ENCODE data around the gene DOCK6.
A peak's percentile ranks its signal among the peaks of the same experiment; 100 is the strongest.

DOCK6 gene

GRCh38 chr19:11264452-11265176 is 2.3 kb upstream of the DOCK6 start:
- no peak overlapping the region for H3K4me3 ChIP-seq (ENCODE audit: low read depth, low read length)
- TF ChIP-seq, protein P1, sequence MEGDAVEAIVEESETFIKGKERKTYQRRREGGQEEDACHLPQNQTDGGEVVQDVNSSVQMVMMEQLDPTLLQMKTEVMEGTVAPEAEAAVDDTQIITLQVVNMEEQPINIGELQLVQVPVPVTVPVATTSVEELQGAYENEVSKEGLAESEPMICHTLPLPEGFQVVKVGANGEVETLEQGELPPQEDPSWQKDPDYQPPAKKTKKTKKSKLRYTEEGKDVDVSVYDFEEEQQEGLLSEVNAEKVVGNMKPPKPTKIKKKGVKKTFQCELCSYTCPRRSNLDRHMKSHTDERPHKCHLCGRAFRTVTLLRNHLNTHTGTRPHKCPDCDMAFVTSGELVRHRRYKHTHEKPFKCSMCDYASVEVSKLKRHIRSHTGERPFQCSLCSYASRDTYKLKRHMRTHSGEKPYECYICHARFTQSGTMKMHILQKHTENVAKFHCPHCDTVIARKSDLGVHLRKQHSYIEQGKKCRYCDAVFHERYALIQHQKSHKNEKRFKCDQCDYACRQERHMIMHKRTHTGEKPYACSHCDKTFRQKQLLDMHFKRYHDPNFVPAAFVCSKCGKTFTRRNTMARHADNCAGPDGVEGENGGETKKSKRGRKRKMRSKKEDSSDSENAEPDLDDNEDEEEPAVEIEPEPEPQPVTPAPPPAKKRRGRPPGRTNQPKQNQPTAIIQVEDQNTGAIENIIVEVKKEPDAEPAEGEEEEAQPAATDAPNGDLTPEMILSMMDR (IDR thresholded peaks at IDR 0.05; ENCODE audit: low read depth, low read length), result no peak

GRCh38 chr19:11263726-11264125 is 1.4 kb upstream of the DOCK6 start:
- TF ChIP-seq, protein P1 (IDR thresholded peaks at IDR 0.05; ENCODE audit: low read depth, low read length), result no peak

DNA sequence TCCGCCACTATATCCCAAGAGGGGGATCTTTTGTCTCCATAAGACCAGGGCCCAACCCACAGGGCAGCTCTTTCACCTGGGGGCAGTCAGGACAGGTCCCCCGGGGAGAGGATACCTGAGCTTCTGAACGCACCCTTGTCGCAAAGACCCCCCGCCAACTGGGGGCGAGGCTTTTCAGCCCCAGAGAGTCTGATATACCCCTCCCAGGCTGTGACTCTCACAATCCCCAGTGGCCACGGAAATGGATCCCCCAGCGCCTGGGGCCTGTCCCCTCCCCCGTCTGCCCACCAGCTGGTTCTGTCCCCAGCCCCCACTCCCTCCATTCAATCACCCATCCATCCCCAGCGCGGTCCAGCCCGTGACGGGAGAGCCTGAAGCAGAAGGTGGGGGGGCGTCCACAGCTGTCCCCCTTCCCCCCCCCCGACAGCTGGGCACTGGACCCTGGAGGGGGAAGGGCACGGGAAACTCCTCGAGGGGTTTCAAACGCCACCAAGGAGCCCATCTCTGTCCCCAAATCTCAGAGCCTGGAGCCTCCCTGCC is 823 bp downstream of the DOCK6 start:
- H3K4me3 ChIP-seq (ENCODE audit: low read depth, low read length), result peak overlapping the region; percentile 76

More at GRCh38 chr19:11263726-11264125, 1.4 kb upstream of the DOCK6 start:
- no peak overlapping the region for H3K4me3 ChIP-seq (ENCODE audit: low read depth, low read length)

DNA sequence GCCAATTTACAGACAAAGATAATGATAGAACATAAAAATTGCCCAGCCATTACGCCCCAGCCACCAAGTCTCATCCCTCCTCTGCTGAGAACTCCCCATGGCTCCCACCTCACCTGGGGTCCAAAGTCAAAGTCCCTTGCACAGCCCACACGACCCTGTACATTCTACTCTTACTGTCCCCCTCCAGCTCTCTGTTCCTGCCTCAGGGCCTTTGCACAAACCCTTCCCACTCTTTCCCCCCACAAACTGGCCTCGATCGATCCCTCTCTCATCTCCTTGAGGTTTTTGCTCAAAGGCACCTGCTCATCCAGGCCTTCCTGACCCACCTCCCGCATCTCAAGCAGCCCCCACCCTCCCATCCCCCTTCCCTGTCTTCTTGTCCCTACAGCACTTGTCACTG is 1.3 kb downstream of the DOCK6 start:
- peak overlapping the region; percentile 76; the same call in 1 of the 2 replicates for H3K4me3 ChIP-seq (ENCODE audit: low read depth, low read length)
- TF ChIP-seq, protein P1 (IDR thresholded peaks at IDR 0.05; ENCODE audit: low read depth, low read length), result no peak

More for the DNA sequence above, 823 bp downstream of the DOCK6 start:
- TF ChIP-seq, protein P1 (IDR thresholded peaks at IDR 0.05; ENCODE audit: low read depth, low read length), result no peak

DNA sequence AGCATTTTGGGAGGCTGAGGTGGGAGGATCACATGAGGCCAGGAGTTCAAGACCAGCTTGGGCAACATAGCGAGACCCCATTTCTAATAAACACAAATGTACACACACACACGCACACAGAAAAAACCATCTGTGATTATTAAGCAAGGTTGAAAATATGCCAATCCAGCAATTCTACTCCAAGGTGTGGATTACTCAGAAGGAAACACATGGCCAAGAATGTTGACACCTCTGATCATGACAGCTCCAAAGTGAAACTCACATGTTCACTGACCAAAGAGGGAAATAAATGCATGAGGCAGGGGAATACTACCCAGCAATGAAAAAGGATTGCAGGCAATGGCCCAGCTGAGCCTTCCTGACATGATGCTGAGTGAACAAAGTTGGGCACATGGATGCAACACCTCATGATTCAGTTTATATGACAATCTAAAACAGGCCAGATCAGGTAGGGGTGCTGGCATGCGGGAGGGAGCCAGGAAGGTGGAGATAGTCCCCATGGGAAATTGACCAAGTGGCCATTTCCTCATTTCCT is 4.4 kb downstream of the DOCK6 start:
- TF ChIP-seq, protein P1 (IDR thresholded peaks at IDR 0.05; ENCODE audit: low read depth, low read length), result no peak
- H3K4me3 ChIP-seq (ENCODE audit: low read depth, low read length), result no peak overlapping the region

GRCh38 chr19:11256189-11256588 is 6.1 kb downstream of the DOCK6 start:
- H3K4me3 ChIP-seq (ENCODE audit: low read depth, low read length), result no peak overlapping the region
- TF ChIP-seq, protein P1 (IDR thresholded peaks at IDR 0.05; ENCODE audit: low read depth, low read length), result no peak

- H3K4me3 ChIP-seq (ENCODE audit: low read depth, low read length), result no peak overlapping the region
- TF ChIP-seq, protein P1 (IDR thresholded peaks at IDR 0.05; ENCODE audit: low read depth, low read length), result no peak
Observed at GRCh38 chr19:11254666-11255065, 7.7 kb downstream of the DOCK6 start.
